ENCODE results near the gene SP140.

GRCh38 chr2:230317366-230317765 lies 91.8 kb downstream of the SP140 start:
- TF ChIP-seq POLR2A (IDR thresholded peaks at IDR 0.05; ENCODE audit: low read length) (no peak), GATA1 (IDR thresholded peaks at IDR 0.05; ENCODE audit: low read depth, low read length) (no peak)

Data from erythroblast (primary cell).